ENCODE results near the gene CHAD.

GRCh38 chr17:50440838-50441829, 27.5 kb downstream of the CHAD start:
- TF ChIP-seq CTCF (IDR thresholded peaks at IDR 0.05) (no peak), POLR2A (IDR thresholded peaks at IDR 0.05) (no peak)

Data from adrenal gland (tissue), 5 donors.